Neural cell (in vitro differentiated cells): ENCODE results near the gene DTX1. TPM values are rescaled to one million over a fixed set of nuclear protein-coding genes. Genes with fewer than 3 reads are reported as not detected.

Source experiments
- H2AFZ ChIP-seq: fragments of 200-600, 300-800 bp; sonication (generic), shearing (Covaris generic); 2 replicates; pipeline ENCODE4 v1.6.0; 2014; ENCODE audit warnings: low read depth, mild to moderate bottlenecking, antibody characterized with exemption, low read length, moderate library complexity
- H3F3A ChIP-seq: fragments of 200-600 bp; shearing (Covaris generic); 2 replicates; pipeline ENCODE4 v1.6.1; 2016; ENCODE audit warnings: mild to moderate bottlenecking, moderate library complexity, mixed read lengths, antibody characterized with exemption, low read length; ENCODE audit not compliant: insufficient read depth, poor library complexity, severe bottlenecking
- H3K27ac ChIP-seq: fragments of 200-600, 300-800 bp; sonication (generic), shearing (Covaris generic); 2 replicates; pipeline ENCODE4 v1.5.1; 2014; ENCODE audit warnings: mild to moderate bottlenecking, low read length, moderate library complexity
- H3K27me3 ChIP-seq: fragments of 300-800, 200-600 bp; sonication (generic), shearing (Covaris generic); 2 replicates; pipeline ENCODE4 v1.6.0; 2014; ENCODE audit warnings: mild to moderate bottlenecking, low read depth, low read length, moderate library complexity; ENCODE audit not compliant: insufficient read depth
- H3K36me3 ChIP-seq: fragments of 300-800, 200-600 bp; sonication (generic), shearing (Covaris generic); 2 replicates; pipeline ENCODE4 v1.5.1; 2014; ENCODE audit warnings: mild to moderate bottlenecking, antibody characterized with exemption, low read length, moderate library complexity; ENCODE audit not compliant: insufficient read depth
- H3K4me2 ChIP-seq: fragments of 300-800, 200-600 bp; sonication (generic), shearing (Covaris generic); 2 replicates; pipeline ENCODE4 v1.6.0; 2014; ENCODE audit warnings: mild to moderate bottlenecking, low read length
- H3K4me3 ChIP-seq: fragments of 300-800, 200-600 bp; sonication (generic), shearing (Covaris generic); 2 replicates; pipeline ENCODE4 v1.5.1; 2014; ENCODE audit warnings: mild to moderate bottlenecking, low read length, moderate library complexity
- H3K79me2 ChIP-seq: fragments of 200-600 bp; shearing (Covaris generic); replicated peaks from 2 replicates; pipeline ENCODE4 v1.6.0; 2014; ENCODE audit warnings: mild to moderate bottlenecking, low read length, moderate library complexity; ENCODE audit not compliant: insufficient read depth
- H3K9ac ChIP-seq: fragments of 300-800, 200-600 bp; sonication (generic), shearing (Covaris generic); 2 replicates; pipeline ENCODE4 v1.6.1; 2016; ENCODE audit warnings: mild to moderate bottlenecking, low read length, mixed read lengths
- H3K9me2 ChIP-seq: fragments of 200-600 bp; shearing (Covaris generic); 2 replicates; pipeline ENCODE4 v1.6.1; 2016; ENCODE audit warnings: mild to moderate bottlenecking, low read length, mixed read lengths; ENCODE audit not compliant: insufficient read depth
- H3K9me3 ChIP-seq: fragments of 200-600, 300-800 bp; sonication (generic), shearing (Covaris generic); 2 replicates; pipeline ENCODE4 v1.6.1; 2016; ENCODE audit warnings: mild to moderate bottlenecking, mixed run types, low read length, moderate library complexity, mixed read lengths
- H4K20me1 ChIP-seq: fragments of 200-600 bp; shearing (Covaris generic); 2 replicates; pipeline ENCODE4 v1.6.1; 2016; ENCODE audit warnings: mild to moderate bottlenecking, mixed run types; ENCODE audit not compliant: insufficient read depth
- CTCF ChIP-seq: fragments of 450-650 bp; IDR thresholded peaks from 2 replicates; pipeline ENCODE4 v1.5.1; 2014; ENCODE audit warnings: antibody characterized with exemption, mild to moderate bottlenecking, moderate library complexity; ENCODE audit not compliant: poor library complexity, severe bottlenecking
- EP300 ChIP-seq: fragments of 450-650 bp; conservative IDR thresholded peaks from 2 replicates; pipeline ENCODE4 v1.6.1; 2014; ENCODE audit warnings: antibody characterized with exemption, mild to moderate bottlenecking, moderate library complexity; ENCODE audit not compliant: poor library complexity, severe bottlenecking
- EZH2 ChIP-seq: fragments of 200-600, 300-800 bp; shearing (Covaris generic), sonication (generic); IDR thresholded peaks from 2 replicates; pipeline ENCODE4 v1.6.1; 2014; ENCODE audit warnings: antibody characterized with exemption, low read length, borderline replicate concordance, mild to moderate bottlenecking; ENCODE audit not compliant: insufficient read depth, poor library complexity, severe bottlenecking
- MXI1 ChIP-seq: fragments of 450-650 bp; conservative IDR thresholded peaks from 2 replicates; pipeline ENCODE4 v1.6.1; 2014; ENCODE audit warnings: antibody characterized with exemption, mild to moderate bottlenecking; ENCODE audit not compliant: poor library complexity, severe bottlenecking
- POLR2AphosphoS5 ChIP-seq: IDR thresholded peaks from 2 replicates; pipeline ENCODE4 v1.6.1; 2012
- RAD21 ChIP-seq: fragments of 450-650 bp; conservative IDR thresholded peaks from 2 replicates; pipeline ENCODE4 v1.6.1; 2014; ENCODE audit warnings: antibody characterized with exemption, mild to moderate bottlenecking, moderate library complexity
- REST ChIP-seq: IDR thresholded peaks from 2 replicates; pipeline ENCODE4 v1.6.1; 2012; ENCODE audit warnings: borderline replicate concordance
- SMC3 ChIP-seq: fragments of 450-650 bp; conservative IDR thresholded peaks from 2 replicates; pipeline ENCODE4 v1.6.1; 2014; ENCODE audit warnings: antibody characterized with exemption, mild to moderate bottlenecking, moderate library complexity; ENCODE audit not compliant: poor library complexity
- TAF1 ChIP-seq: IDR thresholded peaks from 2 replicates; pipeline ENCODE4 v1.6.1; 2012; ENCODE audit warnings: low read depth
- polyA plus RNA-seq: library from polyadenylated mRNA; depleted of rRNA; stranded (reverse); fragments of >200 nt; gene quantifications from 2 replicates; pipeline ENCODE4 v1.2.3, GENCODE V29; 2014

The DTX1 gene
- polyA plus RNA-seq, 1 donor from 2014 or later, result 30.7 TPM

- H3K9me2 ChIP-seq, result no peaks in the 10 kb centered on the region
Observed at GRCh38 chr12:113111247-113111646, 54.7 kb downstream of the DTX1 start.

More at GRCh38 chr12:113111247-113111646, 54.7 kb downstream of the DTX1 start:
- no peak for TF ChIP-seq EZH2
- no peak for TF ChIP-seq RAD21
- no peak for TF ChIP-seq EP300
- TF ChIP-seq CTCF, result no peak
- TF ChIP-seq MXI1, result no peak
- TF ChIP-seq SMC3, result no peak
- no peak for TF ChIP-seq TAF1
- no peak for TF ChIP-seq REST
- TF ChIP-seq POLR2AphosphoS5, result no peak
- Histone ChIP-seq H3K27me3 (no peaks in the 10 kb centered on the region), H3K4me2 (no peak overlapping the region), H3K27ac (no peak overlapping the region), H3K9me3 (no peaks in the 10 kb centered on the region), H3K4me3 (no peak overlapping the region), H3F3A (no peaks in the 10 kb centered on the region), H3K36me3 (no peaks in the 10 kb centered on the region), H4K20me1 (no peaks in the 10 kb centered on the region), H3K9ac (no peak overlapping the region), H3K79me2 (no peaks in the 10 kb centered on the region), H2AFZ (no peak overlapping the region)
